Psoas muscle (tissue), 8 donors: ENCODE measurements around the gene ZNF846. TPM values are rescaled to one million over a fixed set of nuclear protein-coding genes. Genes with fewer than 3 reads are reported as not detected.

ENCODE experiments used
- ATAC-seq, 4 donors: fragments of 200-7000 bp; cut with Tn5 transposase; one replicate each; pipeline ENCODE4 v1.9.1; 2020; ENCODE audit warnings: moderate library complexity in 3 of 4, mild to moderate bottlenecking in 2 of 4
- DNase-seq, 2 donors: peaks; one replicate each; pipeline ENCODE4 v3.0.0-alpha.2; 2020
- H3K27ac ChIP-seq: fragments of 200-600 bp; one replicate; pipeline ENCODE4 v1.8.0; 2022
- H3K27me3 ChIP-seq, 3 donors: fragments of 200-600 bp in 1 of 3; one replicate each; pipeline versions ENCODE4 v1.6.1 to v1.8.0; 2013 to 2022; ENCODE audit warnings: low read length in 2 of 3, mild to moderate bottlenecking in 2 of 3, moderate library complexity in 1 of 3; ENCODE audit not compliant: insufficient read depth in 3 of 3
- H3K36me3 ChIP-seq, 2 donors: fragments of 200-600 bp in 1 of 2; one replicate each; pipeline versions ENCODE4 v1.6.1 to v1.8.0; 2013 to 2022; ENCODE audit warnings: low read depth in 1 of 2, mild to moderate bottlenecking in 1 of 2, moderate library complexity in 1 of 2; ENCODE audit not compliant: insufficient read depth in 1 of 2
- H3K4me1 ChIP-seq: fragments of 200-600 bp; one replicate; pipeline ENCODE4 v1.8.0; 2022
- H3K4me3 ChIP-seq: fragments of 200-600 bp; one replicate; pipeline ENCODE4 v1.8.0; 2022; ENCODE audit warnings: mild to moderate bottlenecking
- H3K9me3 ChIP-seq: fragments of 200-600 bp; one replicate; pipeline ENCODE4 v1.8.0; 2022
- WGBS, 3 donors: extraction: QIAGEN DNeasy Blood & Tissue Kit; methylation state at CpG; one replicate each; pipeline versions ENCODE4 v1.1.6 to v1.1.7; 2013; 5-methylcytosine and 5-hydroxymethylcytosine counted together
- intact Hi-C, 2 donors: fragments of 100-400 bp; cut with DNase I; formaldehyde crosslinking; loops; one replicate each; pipeline versions ENCODE4 v1.11.0 to v1.14.2; 2022
- polyA plus RNA-seq, 3 donors: library from polyadenylated mRNA; stranded (reverse); fragments of 200-250 nt; gene quantifications; one replicate each; pipeline ENCODE4 v1.2.3, GENCODE V29; 2013
- total RNA-seq, 4 donors: library from RNA; stranded (reverse); fragmentation: NEBNext Ultra II Directional in 2 of 4; extraction: Animal tissue kit (Norgen Biotek cat#: 25700) in 2 of 4; gene quantifications; one replicate each; pipeline versions ENCODE4 v1.2.1 to v1.2.4, GENCODE V29; 2021 to 2023
- TF ChIP-seq, protein P1 (sequence below): fragments of 200-600 bp; IDR thresholded peaks from one replicate; pipeline ENCODE4 v1.8.0; 2022; ENCODE audit warnings: antibody characterized with exemption
- donor health status: healthy with polysubstance abuse.
- donor health status: DM: no; HTN: no; CAD: no; lungs with moderate emphysema.
- donor health status: Bipolar disorder and iron deficiency.
- donor health status: healthy.
- donor health status: DM: yes; HTN: yes; CAD: no.
- donor health status: DM: no; HTN: no; CAD: no.
- donor health status: DM: no; HTN: no; CAD: no.
- donor health status: DM: yes; HTN: yes; CAD: no.

ZNF846 gene
- total and polyA plus RNA-seq, 7 donors: 1.7 to 6.8 (median 3.3) TPM

DNA sequence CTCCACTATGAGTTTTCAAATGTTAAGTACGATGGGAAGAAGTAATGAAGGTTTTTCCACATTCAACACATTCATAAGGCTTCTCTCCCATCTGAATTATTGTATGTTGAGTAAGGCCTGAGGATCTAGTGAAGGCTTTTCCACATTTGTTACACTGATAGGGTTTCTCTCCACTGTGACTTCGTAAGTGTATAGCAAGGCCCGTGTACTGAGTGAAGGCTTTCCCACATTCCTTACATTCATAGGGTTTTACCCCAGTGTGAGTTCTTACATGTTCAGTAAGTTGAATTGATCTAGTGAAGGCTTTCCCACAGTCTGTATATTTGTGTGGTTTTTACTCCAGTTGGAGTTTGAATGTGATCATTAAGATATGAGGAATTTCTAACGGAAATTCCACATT is 44.4 kb downstream of the ZNF846 start:
- 34 to 50% (median 38%) methylated on average over 4 of the region's 4 CpGs for WGBS, 3 donors
- H3K27me3 ChIP-seq: no peaks in the 10 kb centered on the region
- TF ChIP-seq, protein P1, sequence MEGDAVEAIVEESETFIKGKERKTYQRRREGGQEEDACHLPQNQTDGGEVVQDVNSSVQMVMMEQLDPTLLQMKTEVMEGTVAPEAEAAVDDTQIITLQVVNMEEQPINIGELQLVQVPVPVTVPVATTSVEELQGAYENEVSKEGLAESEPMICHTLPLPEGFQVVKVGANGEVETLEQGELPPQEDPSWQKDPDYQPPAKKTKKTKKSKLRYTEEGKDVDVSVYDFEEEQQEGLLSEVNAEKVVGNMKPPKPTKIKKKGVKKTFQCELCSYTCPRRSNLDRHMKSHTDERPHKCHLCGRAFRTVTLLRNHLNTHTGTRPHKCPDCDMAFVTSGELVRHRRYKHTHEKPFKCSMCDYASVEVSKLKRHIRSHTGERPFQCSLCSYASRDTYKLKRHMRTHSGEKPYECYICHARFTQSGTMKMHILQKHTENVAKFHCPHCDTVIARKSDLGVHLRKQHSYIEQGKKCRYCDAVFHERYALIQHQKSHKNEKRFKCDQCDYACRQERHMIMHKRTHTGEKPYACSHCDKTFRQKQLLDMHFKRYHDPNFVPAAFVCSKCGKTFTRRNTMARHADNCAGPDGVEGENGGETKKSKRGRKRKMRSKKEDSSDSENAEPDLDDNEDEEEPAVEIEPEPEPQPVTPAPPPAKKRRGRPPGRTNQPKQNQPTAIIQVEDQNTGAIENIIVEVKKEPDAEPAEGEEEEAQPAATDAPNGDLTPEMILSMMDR: no peak
- H3K4me3 ChIP-seq: no peak overlapping the region
- peaks cover 4% of the 10 kb centered on the region for H3K9me3 ChIP-seq
- intact Hi-C loops: no loop called here
- H3K36me3 ChIP-seq: no peaks in the 10 kb centered on the region
- no peak for DNase-seq
- H3K4me1 ChIP-seq: no peaks in the 10 kb centered on the region
- no peak for ATAC-seq
- no peak overlapping the region for H3K27ac ChIP-seq

DNA sequence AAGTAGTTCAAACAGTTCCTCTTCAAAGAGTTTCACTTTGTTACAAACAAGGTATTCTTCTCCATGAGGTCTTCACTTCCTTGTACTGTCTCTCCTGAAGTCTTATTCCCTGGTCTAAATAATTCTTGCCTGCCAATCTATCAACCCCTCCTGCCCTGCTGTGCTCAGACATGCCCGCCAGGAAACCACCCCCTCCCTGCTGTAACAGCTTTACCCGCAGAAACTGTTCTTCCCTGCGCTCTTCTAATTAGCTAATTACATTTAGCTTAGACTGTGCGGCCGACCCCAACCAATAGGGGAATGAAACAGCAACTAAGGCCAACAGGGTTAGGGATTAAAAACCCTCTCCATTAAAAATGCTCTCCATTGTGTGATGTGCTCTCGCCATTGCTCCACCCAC is 46.7 kb downstream of the ZNF846 start:
- 37 to 43% (median 40%) methylated on average over 6 of the region's 6 CpGs for WGBS, 3 donors
- Histone ChIP-seq H3K4me3 (no peak overlapping the region), H3K27me3 (no peaks in the 10 kb centered on the region), H3K9me3 (peaks cover 4% of the 10 kb centered on the region), H3K36me3 (no peaks in the 10 kb centered on the region), H3K4me1 (no peaks in the 10 kb centered on the region), H3K27ac (no peak overlapping the region)
- DNase-seq (no peak), ATAC-seq (no peak)
- TF ChIP-seq, protein P1: no peak
- intact Hi-C loops: no loop called here

DNA sequence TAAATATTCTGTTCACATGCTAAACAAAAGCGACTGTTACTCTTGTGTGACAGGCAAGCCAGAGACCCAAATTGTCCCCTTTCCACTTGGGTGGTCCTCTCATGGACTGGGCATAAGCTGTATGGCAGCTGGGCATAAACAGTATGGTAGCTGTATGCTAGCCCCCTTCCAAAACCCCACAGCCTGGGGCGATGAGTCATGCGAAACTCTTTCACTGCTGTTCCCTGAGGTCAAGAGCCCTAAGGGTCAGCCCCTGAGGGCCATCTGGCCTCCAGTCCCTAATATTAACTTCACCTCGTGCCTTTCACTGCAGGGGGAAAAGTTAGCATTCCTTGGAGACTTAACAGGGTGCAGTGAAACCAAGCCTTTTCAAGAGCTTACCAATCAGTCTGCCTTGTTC is 48.0 kb downstream of the ZNF846 start:
- intact Hi-C loops: no loop called here
- TF ChIP-seq, protein P1: no peak
- Histone ChIP-seq H3K27ac (no peak overlapping the region), H3K4me3 (no peak overlapping the region), H3K27me3 (no peaks in the 10 kb centered on the region), H3K4me1 (no peaks in the 10 kb centered on the region), H3K9me3 (peaks cover 4% of the 10 kb centered on the region), H3K36me3 (no peaks in the 10 kb centered on the region)
- ATAC-seq (no peak), DNase-seq (no peak)
- 41 to 59% (median 46%) methylated on average over 4 of the region's 4 CpGs for WGBS, 3 donors

DNA sequence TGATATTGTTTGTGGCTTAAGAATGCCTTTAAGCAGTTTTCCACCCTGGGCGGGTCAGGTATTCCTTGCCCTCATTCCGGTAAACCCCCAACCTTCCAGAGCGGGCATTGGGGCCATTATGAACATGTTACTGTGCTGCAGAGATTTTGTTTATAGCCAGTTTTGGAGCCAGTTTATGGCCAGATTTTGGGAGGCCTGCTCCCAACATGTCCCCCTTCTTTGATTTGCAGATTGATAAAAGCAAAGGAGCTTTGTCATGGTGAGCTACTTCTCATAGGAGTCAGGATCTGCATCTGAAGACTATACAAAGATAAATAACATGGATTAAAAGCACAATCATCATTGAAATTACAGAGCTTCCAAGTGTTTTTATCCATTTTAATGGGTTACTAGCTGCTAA is 56.7 kb downstream of the ZNF846 start:
- DNase-seq (no peak), ATAC-seq (no peak)
- H3K9me3 ChIP-seq: no peaks in the 10 kb centered on the region
- WGBS, 3 donors: 95 to 97% (median 97%) methylated on average over 3 of the region's 3 CpGs
- H3K4me3 ChIP-seq: no peak overlapping the region
- H3K27ac ChIP-seq: no peak overlapping the region
- peaks cover 0 to 4% (median 0%) of the 10 kb centered on the region in 3 donors for H3K27me3 ChIP-seq
- TF ChIP-seq, protein P1: no peak
- no peaks in the 10 kb centered on the region for H3K4me1 ChIP-seq
- intact Hi-C loops: no loop called here
- H3K36me3 ChIP-seq: no peaks in the 10 kb centered on the region

DNA sequence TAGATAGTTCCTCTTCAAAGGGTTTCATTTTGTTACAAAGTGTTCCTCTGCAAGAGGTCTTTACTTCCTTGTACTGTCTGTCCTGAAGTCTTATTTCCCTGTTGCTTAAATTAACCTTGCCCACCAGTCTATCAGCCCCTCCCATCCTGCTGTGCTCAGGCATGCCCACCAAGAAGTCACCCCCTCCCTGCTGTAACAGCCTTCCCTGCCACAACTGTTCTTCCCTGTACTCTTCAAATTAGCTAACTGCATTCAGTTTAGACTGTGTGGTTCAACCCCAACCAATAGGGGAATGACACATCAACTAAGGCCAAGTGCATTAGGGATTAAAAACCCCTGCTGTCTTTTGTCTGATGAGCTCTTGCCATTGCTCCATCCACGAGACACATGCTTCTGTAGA is 59.2 kb downstream of the ZNF846 start:
- no peak overlapping the region for H3K4me3 ChIP-seq
- no peaks in the 10 kb centered on the region for H3K36me3 ChIP-seq
- no peaks in the 10 kb centered on the region for H3K9me3 ChIP-seq
- H3K27me3 ChIP-seq: peaks cover 0 to 4% (median 0%) of the 10 kb centered on the region in 3 donors
- H3K4me1 ChIP-seq: no peaks in the 10 kb centered on the region
- DNase-seq (no peak), ATAC-seq (no peak)
- no peak overlapping the region for H3K27ac ChIP-seq
- intact Hi-C loops: no loop called here
- WGBS, 3 donors: 24 to 33% (median 29%) methylated on average over 1 of the region's 1 CpG
- TF ChIP-seq, protein P1: no peak
